Heart right ventricle (tissue), 16 donors: Measurements from ENCODE around the gene AKT1S1. TPM values are rescaled to one million over a fixed set of nuclear protein-coding genes. Genes with fewer than 3 reads are reported as not detected.

Experiments
- ATAC-seq, 8 donors: fragments of 200-7000 bp; cut with Tn5 transposase; one replicate each; pipeline ENCODE4 v1.9.1; 2020; ENCODE audit warnings: mild to moderate bottlenecking in 8 of 8, moderate library complexity in 8 of 8, moderate number of reproducible peaks in 1 of 8
- DNase-seq, 2 donors: peaks; one replicate each; pipeline ENCODE4 v3.0.0-alpha.2; 2020
- H3K27ac ChIP-seq, 10 donors: fragments of 200-600 bp; sonication (generic) in 2 of 10; one replicate each; pipeline versions ENCODE4 v1.5.0 to v1.8.0; 2020 to 2022; ENCODE audit warnings: mild to moderate bottlenecking in 3 of 10
- H3K27me3 ChIP-seq, 7 donors: fragments of 200-600 bp; one replicate each; pipeline ENCODE4 v1.8.0; 2021 to 2022; ENCODE audit warnings: mild to moderate bottlenecking in 2 of 7
- H3K36me3 ChIP-seq, 9 donors: fragments of 200-600 bp; sonication (generic) in 1 of 9; one replicate each; pipeline versions ENCODE4 v1.5.0 to v1.8.0; 2020 to 2022; ENCODE audit warnings: mild to moderate bottlenecking in 2 of 9
- H3K4me1 ChIP-seq, 9 donors: fragments of 200-600 bp; sonication (generic) in 1 of 9; one replicate each; pipeline versions ENCODE4 v1.5.0 to v1.8.0; 2020 to 2022; ENCODE audit warnings: mild to moderate bottlenecking in 4 of 9
- H3K4me3 ChIP-seq, 10 donors: fragments of 200-600 bp; sonication (generic) in 2 of 10; one replicate each; pipeline versions ENCODE4 v1.5.0 to v1.8.0; 2020 to 2022; ENCODE audit warnings: mild to moderate bottlenecking in 7 of 10, moderate library complexity in 2 of 10
- H3K9me3 ChIP-seq, 11 donors: fragments of 200-600 bp in 10 of 11; sonication (generic) in 2 of 11; one replicate each; pipeline versions ENCODE4 v1.5.0 to v1.8.0; 2013 to 2022; ENCODE audit warnings: mild to moderate bottlenecking in 2 of 11, control low read depth in 1 of 11, moderate library complexity in 1 of 11
- CTCF ChIP-seq, 9 donors: fragments of 200-600 bp; sonication (generic) in 2 of 9; IDR thresholded peaks; one replicate each; pipeline versions ENCODE4 v1.5.0 to v1.8.0; 2021 to 2022; ENCODE audit warnings: antibody characterized with exemption in 9 of 9, mild to moderate bottlenecking in 5 of 9, moderate library complexity in 1 of 9
- WGBS, 2 donors: extraction: QIAGEN DNeasy Blood & Tissue Kit; methylation state at CpG; one replicate each; pipeline ENCODE4 v1.1.7; 2013; ENCODE audit warnings: inconsistent platforms in 1 of 2; 5-methylcytosine and 5-hydroxymethylcytosine counted together
- intact Hi-C, 10 donors: fragments of 100-400 bp; cut with DNase I; formaldehyde crosslinking; loops; one replicate each; pipeline versions ENCODE4 v1.11.1 to v1.14.2; 2022
- polyA plus RNA-seq, 2 donors: library from polyadenylated mRNA; stranded (reverse); fragments of 200-250 nt; gene quantifications; one replicate each; pipeline ENCODE4 v1.2.3, GENCODE V29; 2013
- total RNA-seq, 10 donors: library from RNA; stranded (reverse); fragmentation: NEBNext Ultra II Directional in 3 of 10; extraction: Animal tissue kit (Norgen Biotek cat#: 25700) in 3 of 10; gene quantifications; one replicate each; pipeline versions ENCODE4 v1.2.1 to v1.2.4, GENCODE V29; 2021 to 2023
- donor health status: Arrhythmogenic right ventricular cardiomyopathy.
- donor health status: ischemic (EF 13 %, LVEDD 7.1; RV severe dilation, severe dysfunction).
- donor health status: healthy with polysubstance abuse.
- donor health status: DM: no; HTN: yes; CAD: no.
- donor health status: DM: no; HTN: no; CAD: no.
- donor health status: ischemic (EF 25% LVEDD 6.9; RV normal size, moderate dysfunction).
- donor health status: ischemic (EF 25% LVEDD 5.7; RV mildly dilated, moderate dysfunction).
- donor health status: healthy.
- donor health status: DM: yes; HTN: yes; CAD: no.
- donor health status: Ischemic cardiomyopathy.
- donor health status: ischemic (EF 35%, LVEDD 5.7; RV mildly dilated, moderate dysfunction).
- donor health status: nonischemic (EF 11% LVEDD 7.7; RV severe dilation, severe dysfunction).
- donor health status: DM: yes; HTN: yes; CAD: no.
- donor health status: PGD.
- donor health status: ischemic (EF 29% LVEDD 5.4; RV normal size, mild dysfunction).
- donor health status: nonischemic (EF 23%, LVEDD 6.1; RV moderate dilation, normal function).

AKT1S1 gene
- total and polyA plus RNA-seq, 12 donors: 26.0 to 51.9 (median 32.8) TPM

GRCh38 chr19:49829200-49829599 lies 48.0 kb downstream of the AKT1S1 start:
- no peaks in the 10 kb centered on the region for H3K27me3 ChIP-seq
- H3K4me1 ChIP-seq: peaks cover 0 to 18% (median 0%) of the 10 kb centered on the region in 9 donors
- ATAC-seq: no peak
- H3K27ac ChIP-seq: no peak overlapping the region
- H3K4me3 ChIP-seq: no peak overlapping the region
- no peak for TF ChIP-seq CTCF (IDR thresholded peaks at IDR 0.05)
- H3K36me3 ChIP-seq: peaks cover 0 to 90% (median 45%) of the 10 kb centered on the region in 9 donors
- H3K9me3 ChIP-seq: no peaks in the 10 kb centered on the region
- WGBS, 2 donors: 93% methylated on average over 8 of the region's 8 CpGs
- DNase-seq: no peak
- intact Hi-C loops: no loop called here

GRCh38 chr19:49827034-49827433 lies 50.1 kb downstream of the AKT1S1 start:
- WGBS, 2 donors: 90% methylated on average over 14 of the region's 14 CpGs
- DNase-seq (no peak), ATAC-seq (no peak)
- Histone ChIP-seq H3K4me1 (peaks cover 0 to 7% (median 0%) of the 10 kb centered on the region in 9 donors), H3K27ac (no peak overlapping the region), H3K36me3 (peaks cover 0 to 84% (median 23%) of the 10 kb centered on the region in 9 donors), H3K27me3 (no peaks in the 10 kb centered on the region), H3K4me3 (no peak overlapping the region), H3K9me3 (no peaks in the 10 kb centered on the region)
- no peak for TF ChIP-seq CTCF (IDR thresholded peaks at IDR 0.05)
- intact Hi-C loops: no loop called here

GRCh38 chr19:49824662-49825061 lies 52.5 kb downstream of the AKT1S1 start:
- H3K27ac ChIP-seq: no peak overlapping the region
- no peaks in the 10 kb centered on the region for H3K27me3 ChIP-seq
- DNase-seq (no peak), ATAC-seq (no peak)
- 87 to 89% methylated on average over 6 of the region's 6 CpGs for WGBS, 2 donors
- H3K4me1 ChIP-seq: peaks cover 0 to 21% (median 12%) of the 10 kb centered on the region in 9 donors
- intact Hi-C loops: no loop called here
- TF ChIP-seq CTCF (IDR thresholded peaks at IDR 0.05): no peak
- H3K9me3 ChIP-seq: no peaks in the 10 kb centered on the region
- peaks cover 0 to 76% (median 6%) of the 10 kb centered on the region in 9 donors for H3K36me3 ChIP-seq
- H3K4me3 ChIP-seq: no peak overlapping the region

GRCh38 chr19:49823472-49823871 lies 53.7 kb downstream of the AKT1S1 start:
- Histone ChIP-seq H3K27me3 (no peaks in the 10 kb centered on the region), H3K4me3 (no peak overlapping the region), H3K4me1 (peaks cover 5 to 31% (median 22%) of the 10 kb centered on the region in 9 donors), H3K27ac (no peak overlapping the region), H3K36me3 (peaks cover 0 to 64% (median 2%) of the 10 kb centered on the region in 9 donors), H3K9me3 (no peaks in the 10 kb centered on the region)
- ATAC-seq (no peak), DNase-seq (no peak)
- no peak for TF ChIP-seq CTCF (IDR thresholded peaks at IDR 0.05)
- WGBS, 2 donors: 91 to 95% methylated on average over 12 of the region's 12 CpGs
- intact Hi-C loops: no loop called here
